Kidney (tissue), 14 donors: ENCODE data around the gene AGBL4. TPM values are rescaled to one million over a fixed set of nuclear protein-coding genes. Genes with fewer than 3 reads are reported as not detected.
A peak's percentile ranks its signal among the peaks of the same experiment; 100 is the strongest.

ENCODE experiments used
- DNase-seq, 5 donors: peaks; one replicate each; pipeline ENCODE4 v3.0.0-alpha.2; 2013 to 2020
- FAIRE-seq: peaks from 2 replicates; lab custom pipeline; 2012; peaks lifted over from hg19 to GRCh38; lab: Jason Lieb, UNC
- H3K27ac ChIP-seq, 2 donors: one replicate each; pipeline ENCODE4 v1.7.0; 2013; ENCODE audit warnings: low read depth in 2 of 2, low read length in 2 of 2, inconsistent platforms in 1 of 2
- H3K27me3 ChIP-seq: one replicate; pipeline ENCODE4 v1.7.1; 2013; ENCODE audit warnings: low read length, inconsistent platforms; ENCODE audit not compliant: control insufficient read depth, insufficient read depth
- H3K36me3 ChIP-seq, 3 donors: one replicate each; pipeline versions ENCODE4 v1.7.0 to v1.7.1; 2013; ENCODE audit warnings: low read length in 3 of 3, control low read depth in 1 of 3, inconsistent platforms in 1 of 3; ENCODE audit not compliant: insufficient read depth in 3 of 3, control insufficient read depth in 2 of 3
- H3K4me1 ChIP-seq, 3 donors: one replicate each; pipeline versions ENCODE4 v1.7.0 to v1.7.1; 2013; ENCODE audit warnings: low read length in 3 of 3, inconsistent platforms in 1 of 3, low read depth in 1 of 3; ENCODE audit not compliant: control insufficient read depth in 2 of 3, insufficient read depth in 2 of 3
- H3K4me3 ChIP-seq, 3 donors: one replicate each; pipeline versions ENCODE4 v1.7.0 to v1.8.1; 2013; ENCODE audit warnings: low read length in 3 of 3, control low read depth in 1 of 3, inconsistent platforms in 1 of 3
- H3K9ac ChIP-seq, 3 donors: one replicate each; pipeline versions ENCODE4 v1.7.0 to v1.7.1; 2013; ENCODE audit warnings: low read length in 3 of 3, control low read depth in 1 of 3, inconsistent platforms in 1 of 3
- H3K9me3 ChIP-seq, 3 donors: one replicate each; pipeline versions ENCODE4 v1.7.0 to v1.7.1; 2013; ENCODE audit warnings: low read length in 3 of 3, control low read depth in 1 of 3, inconsistent platforms in 1 of 3; ENCODE audit not compliant: control insufficient read depth in 2 of 3, insufficient read depth in 1 of 3
- CTCF ChIP-seq: IDR thresholded peaks from 3 replicates; pipeline ENCODE4 v1.5.1; 2012; ENCODE audit warnings: mild to moderate bottlenecking, moderate library complexity, borderline replicate concordance; ENCODE audit not compliant: insufficient read depth; ENCODE audit errors: extremely low read depth
- intact Hi-C: fragments of 100-400 bp; cut with DNase I; formaldehyde crosslinking; loops from one replicate; pipeline ENCODE4 v1.11.1; 2022
- polyA plus RNA-seq: library from polyadenylated mRNA; stranded (reverse); fragments of 350-450 nt; fragmentation: Illumina TruSeq; extraction: RNeasy Lipid Tissue Mini Kit (QIAGEN cat#74804); gene quantifications from one replicate; pipeline ENCODE4 v1.2.3, GENCODE V29; 2014; ENCODE audit warnings: low read depth, low replicate concordance; ENCODE audit not compliant: insufficient read depth
- total RNA-seq: library from RNA; stranded (reverse); fragmentation: NEBNext Ultra II Directional; extraction: Animal tissue kit (Norgen Biotek cat#: 25700); gene quantifications from one replicate; pipeline ENCODE4 v1.2.1, GENCODE V29; 2021
- donor health status: control.
- donor health status: control.
- donor health status: control.
- donor health status: control.
- donor health status: control.
- donor health status: DM: yes; HTN: yes; CAD: no.
- donor health status: Normal renal cell carcinoma (clear cell type).

The AGBL4 gene
- total and polyA plus RNA-seq, 2 donors from 2014 or later: 1.5 to 2.7 TPM

GRCh38 chr1:48602349-48602748 is 1421.4 kb downstream of the AGBL4 start:
- no peaks in the 10 kb centered on the region for H3K4me1 ChIP-seq
- H3K36me3 ChIP-seq: no peaks in the 10 kb centered on the region
- H3K4me3 ChIP-seq: no peak overlapping the region
- H3K9ac ChIP-seq: no peak overlapping the region
- no peaks in the 10 kb centered on the region for H3K9me3 ChIP-seq
- no peak for DNase-seq
- no peak for FAIRE-seq
- H3K27me3 ChIP-seq: no peaks in the 10 kb centered on the region
- intact Hi-C loops: no loop called here
- H3K27ac ChIP-seq: no peak overlapping the region
- TF ChIP-seq CTCF: no peak

GRCh38 chr1:48600182-48600581 is 1423.6 kb downstream of the AGBL4 start:
- Histone ChIP-seq H3K27me3 (no peaks in the 10 kb centered on the region), H3K4me3 (no peak overlapping the region), H3K36me3 (no peaks in the 10 kb centered on the region), H3K9ac (no peak overlapping the region), H3K27ac (no peak overlapping the region), H3K4me1 (no peaks in the 10 kb centered on the region), H3K9me3 (no peaks in the 10 kb centered on the region)
- no peak for TF ChIP-seq CTCF
- intact Hi-C loops: no loop called here
- FAIRE-seq (no peak), DNase-seq (no peak)

GRCh38 chr1:48597663-48598062 is 1426.1 kb downstream of the AGBL4 start:
- Histone ChIP-seq H3K27ac (no peak overlapping the region), H3K4me1 (no peaks in the 10 kb centered on the region), H3K36me3 (no peaks in the 10 kb centered on the region), H3K9me3 (no peaks in the 10 kb centered on the region), H3K4me3 (no peak overlapping the region), H3K27me3 (no peaks in the 10 kb centered on the region), H3K9ac (no peak overlapping the region)
- DNase-seq (no peak), FAIRE-seq (no peak)
- intact Hi-C loops: no loop called here
- no peak for TF ChIP-seq CTCF

GRCh38 chr1:48596046-48596445 is 1427.7 kb downstream of the AGBL4 start:
- DNase-seq: peak in 1 of 5 donors; percentile 45
- Histone ChIP-seq H3K4me1 (no peaks in the 10 kb centered on the region), H3K27me3 (no peaks in the 10 kb centered on the region), H3K9me3 (no peaks in the 10 kb centered on the region), H3K4me3 (no peak overlapping the region), H3K36me3 (no peaks in the 10 kb centered on the region), H3K9ac (no peak overlapping the region), H3K27ac (no peak overlapping the region)
- intact Hi-C loops: no loop called here
- TF ChIP-seq CTCF: no peak
- no peak for FAIRE-seq
